NCI-H1417 (cell line): Measurements from ENCODE around the gene CT83.

Experiments used
- DNase-seq, 3 experiments: peaks; one replicate each; lab custom pipeline; 2025; lab: John Stamatoyannopoulos, UW

CT83 gene, protein sequence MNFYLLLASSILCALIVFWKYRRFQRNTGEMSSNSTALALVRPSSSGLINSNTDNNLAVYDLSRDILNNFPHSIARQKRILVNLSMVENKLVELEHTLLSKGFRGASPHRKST

DNA sequence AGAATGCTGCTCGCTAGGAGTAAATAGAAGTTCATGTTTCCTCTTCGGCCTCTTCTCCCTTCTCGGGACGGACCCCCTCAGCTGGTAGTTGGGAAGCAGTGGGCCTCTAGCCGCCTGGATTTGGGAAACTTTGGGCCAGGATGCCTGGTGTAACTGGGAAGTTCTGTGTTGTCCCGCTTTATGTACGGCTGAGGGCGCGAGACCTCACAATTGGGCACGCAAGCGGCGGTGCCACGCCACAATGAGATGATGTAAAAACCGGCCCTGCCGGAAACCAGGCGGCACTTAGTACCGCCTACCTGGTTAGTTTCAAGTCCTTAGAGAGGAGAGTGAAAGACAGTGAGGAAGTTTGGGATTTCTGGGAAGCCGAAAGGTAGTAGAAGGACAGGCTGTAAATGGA is at the start of gene CT83:
TSS of gene CT83 (minus strand) at position 155 of the 400 bp plus-strand sequence. CDS start at position 35, 120 bp downstream.
- no peak for DNase-seq

DNA sequence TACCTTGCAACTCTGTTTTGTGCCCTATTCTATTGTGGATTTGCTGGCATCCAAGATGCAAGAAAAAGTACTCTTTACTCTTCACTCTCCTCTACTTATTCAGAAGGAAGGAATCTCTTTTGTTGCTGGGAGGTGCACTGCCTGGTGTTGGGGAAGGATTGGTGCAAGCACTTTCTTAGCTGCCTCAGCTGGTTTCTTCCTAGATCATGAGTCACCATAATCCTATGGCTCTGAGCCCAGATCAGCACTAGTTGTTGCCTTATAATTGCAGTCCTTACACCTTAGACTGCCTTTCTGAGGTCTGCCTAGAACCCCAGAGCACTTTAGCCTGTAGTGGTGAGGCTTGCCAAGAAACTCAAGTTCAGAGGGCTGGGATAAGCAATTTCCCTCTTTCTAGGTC is 37.0 kb upstream of the CT83 start:
- no peak for DNase-seq

DNA sequence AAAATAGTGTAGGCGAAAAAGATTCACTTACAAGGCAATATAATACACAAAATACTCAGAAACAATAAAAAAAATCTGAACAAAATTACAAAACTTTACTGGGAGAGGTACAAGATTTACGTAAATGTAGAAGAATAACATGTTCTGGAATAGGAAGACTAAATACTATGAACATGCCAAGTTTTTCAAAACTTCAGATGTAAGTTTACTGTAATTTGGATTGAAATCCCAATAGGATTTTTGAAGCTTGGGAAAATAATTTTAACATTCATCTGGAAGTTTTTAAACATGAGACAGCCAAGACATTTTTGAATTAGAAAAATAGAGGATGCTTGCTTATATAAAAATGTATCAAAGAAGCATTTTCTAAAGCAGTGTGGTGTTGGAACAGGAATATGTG is 30.5 kb upstream of the CT83 start:
- DNase-seq: no peak

DNA sequence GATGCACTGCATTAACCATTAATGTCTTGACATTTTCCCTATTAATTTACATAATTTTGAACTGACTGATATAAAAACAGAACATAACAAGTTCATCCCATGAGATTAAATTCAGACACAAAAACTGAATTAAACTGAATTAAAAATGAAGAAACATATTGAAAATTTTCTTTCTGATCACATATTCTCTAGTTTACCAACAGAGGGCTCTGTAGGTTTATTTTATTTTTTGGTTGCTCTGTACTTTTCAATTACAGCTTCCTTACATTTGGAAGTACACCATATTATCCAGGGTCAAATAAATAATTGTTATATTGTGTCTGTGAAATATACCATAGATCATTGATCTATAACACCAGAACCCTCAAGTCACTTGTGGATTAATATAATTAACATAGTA is 27.3 kb upstream of the CT83 start:
- DNase-seq: peak in 1 of 3 experiments; percentile 52

DNA sequence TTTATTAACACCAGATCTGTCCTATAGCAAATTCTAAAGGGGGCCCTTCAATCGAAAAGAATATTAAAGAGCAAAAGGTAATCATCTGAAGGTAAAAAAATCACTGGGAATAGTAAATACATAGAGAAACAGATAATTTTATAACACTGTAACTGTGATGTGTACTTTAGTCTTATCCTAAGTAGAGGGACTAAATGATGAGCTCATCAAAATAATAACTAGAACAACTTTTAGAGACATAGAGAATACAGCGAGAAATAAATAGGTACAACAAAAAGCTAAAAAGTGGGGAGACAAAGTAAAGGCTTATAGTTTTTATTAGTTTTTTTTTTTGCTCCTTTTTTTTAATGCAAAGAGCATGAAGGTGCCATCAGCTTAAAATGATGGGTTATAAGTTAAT is 17.3 kb upstream of the CT83 start:
- no peak for DNase-seq

DNA sequence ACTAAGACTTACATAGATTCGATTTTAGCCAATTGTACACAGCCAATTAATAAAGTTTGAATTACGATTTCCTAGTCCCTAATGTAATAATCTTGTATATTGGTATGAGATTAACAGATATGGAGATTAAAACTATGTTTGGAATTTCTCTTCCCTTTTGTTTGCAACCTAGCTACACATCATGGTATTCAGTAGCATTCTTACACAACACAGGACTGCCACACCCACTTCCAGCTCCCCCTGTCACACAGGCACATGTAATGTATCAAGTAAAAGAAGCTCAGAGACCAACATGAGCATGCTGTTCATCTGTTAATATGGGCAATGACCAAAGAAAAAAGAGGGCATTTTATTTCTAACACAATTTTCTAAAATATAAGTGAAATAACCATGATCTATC is 13.6 kb downstream of the CT83 start:
- DNase-seq: no peak

DNA sequence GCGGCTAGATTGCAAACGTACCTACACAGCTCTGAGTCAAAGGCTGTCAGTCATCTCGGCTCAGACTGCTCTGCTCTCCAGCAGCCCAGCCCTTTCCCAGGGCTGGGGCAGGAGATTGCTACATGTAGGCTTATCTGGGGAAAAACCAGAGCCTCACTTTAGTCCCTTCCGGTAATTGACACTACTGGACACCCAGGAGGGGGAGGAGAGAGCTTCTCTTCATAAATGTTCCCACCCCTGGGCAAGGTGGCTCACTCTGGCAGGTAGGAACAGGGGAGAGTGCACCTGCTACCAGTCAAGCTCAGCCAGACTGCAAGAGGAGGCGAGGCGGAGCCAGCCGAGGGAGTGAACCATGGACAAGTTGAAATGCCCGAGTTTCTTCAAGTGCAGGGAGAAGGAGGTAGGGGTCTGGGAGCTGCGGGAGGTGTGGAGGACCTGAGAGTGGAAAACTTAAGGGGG is 26.4 kb downstream of the CT83 start, which contains the start of gene SLC6A14:
TSS of gene SLC6A14 (plus strand) at position 249 of the 459 bp plus-strand sequence. CDS start at position 353, 104 bp downstream.
- peak in 2 of 3 experiments; percentile 6 to 22 for DNase-seq

DNA sequence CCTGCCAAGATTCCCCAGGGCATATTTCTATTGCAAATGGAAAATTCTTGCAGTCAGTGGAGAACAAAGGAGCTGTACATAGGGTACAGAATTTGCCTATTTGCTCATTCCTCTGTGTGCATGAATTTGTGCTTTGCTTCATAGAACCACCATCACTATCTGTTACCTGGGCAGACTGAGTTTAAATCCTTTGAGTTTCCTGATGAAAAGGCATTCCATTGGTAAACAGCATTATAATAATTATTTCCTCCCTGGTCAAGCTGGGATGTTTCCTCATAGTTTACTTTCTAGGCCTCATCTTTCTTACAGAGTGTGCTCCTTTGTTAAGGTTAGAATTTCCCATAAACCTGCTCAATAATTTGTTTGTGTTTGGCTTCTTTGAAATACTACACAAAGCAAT is 27.2 kb downstream of the CT83 start:
- DNase-seq: no peak

DNA sequence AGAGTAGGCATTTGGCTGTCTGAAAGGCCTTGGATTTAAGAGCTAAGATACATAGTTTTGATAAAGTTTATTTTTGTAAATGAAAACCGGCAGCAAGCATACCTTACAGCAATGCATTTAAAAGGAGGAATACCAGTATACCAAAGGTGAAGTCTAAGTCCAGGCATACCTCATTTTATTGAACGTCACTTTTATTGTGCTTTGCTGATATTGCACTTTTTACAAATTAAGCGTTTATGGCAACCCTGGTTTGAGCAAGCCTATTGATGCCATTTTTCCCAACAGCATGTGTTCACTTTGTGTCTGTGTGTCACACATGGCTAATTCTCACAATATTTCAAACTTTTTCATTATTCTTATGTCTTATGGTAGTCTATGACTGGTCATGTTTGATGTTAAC is 34.8 kb downstream of the CT83 start:
- no peak for DNase-seq

DNA sequence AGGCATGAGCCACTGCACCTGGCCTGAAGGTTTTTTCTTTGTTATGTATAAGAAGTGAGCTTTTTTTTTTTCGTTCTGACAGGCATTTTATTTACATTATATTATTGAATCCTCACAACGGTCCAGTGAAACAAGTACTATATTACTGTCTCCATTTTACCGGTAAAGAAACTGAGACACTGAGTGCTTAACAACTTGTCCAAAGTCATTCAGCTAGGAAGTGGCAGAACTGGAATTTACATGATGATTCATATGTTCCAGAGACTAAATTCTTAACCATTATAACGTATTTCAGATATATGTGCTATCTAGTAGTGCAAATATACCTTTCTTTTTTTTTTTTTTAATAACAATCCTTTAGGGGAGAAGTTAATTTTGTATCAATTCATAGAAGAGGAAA is 44.8 kb downstream of the CT83 start:
- no peak for DNase-seq

DNA sequence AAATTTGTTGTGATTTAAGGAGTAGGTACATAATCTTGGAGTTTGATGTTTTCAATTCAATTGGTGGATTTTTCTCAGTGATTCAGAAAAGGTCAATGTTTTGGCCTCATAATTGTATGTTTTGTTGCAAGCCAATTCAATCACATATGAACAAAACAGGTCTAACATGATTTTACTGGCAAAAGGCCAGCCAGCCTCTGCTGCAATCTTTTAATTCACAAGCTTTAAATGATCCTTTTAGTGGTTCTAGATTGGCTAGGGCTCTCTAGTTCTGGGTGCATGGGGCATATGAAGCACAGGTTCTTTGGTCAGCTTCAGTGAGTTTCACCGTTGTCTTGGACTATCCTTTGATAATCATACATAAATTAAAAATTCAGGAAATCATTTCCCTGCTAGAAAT is 45.6 kb downstream of the CT83 start:
- DNase-seq: peak in 2 of 3 experiments; percentile 18 to 78

DNA sequence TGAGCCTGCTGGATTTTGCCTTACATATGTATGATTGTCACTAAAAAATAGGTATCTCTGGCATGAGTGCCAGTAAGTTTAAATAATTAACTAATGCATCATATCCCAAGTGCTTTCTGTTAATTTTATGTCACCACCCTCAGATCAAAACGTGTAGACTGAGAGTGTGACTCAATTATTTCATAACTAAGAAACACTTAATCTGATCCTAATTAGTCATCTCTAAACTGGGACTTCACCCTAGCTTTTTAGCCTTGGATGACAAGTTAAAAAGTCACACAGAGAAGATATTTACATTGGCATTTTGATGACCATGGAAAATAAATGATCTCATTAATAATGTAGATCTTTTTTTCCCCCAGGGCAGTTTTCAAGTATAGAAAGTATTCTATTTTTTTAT is 49.5 kb downstream of the CT83 start:
- DNase-seq: no peak
